A549 treated with CpdA at 1 μM for 4 hours (cell line): ENCODE results near the gene TAAR9. TPM values are rescaled to one million over a fixed set of nuclear protein-coding genes. Genes with fewer than 3 reads are reported as not detected.

ENCODE experiments used
- total RNA-seq: library from RNA; stranded (reverse); fragments of 200-300 nt; extraction: Qiagen RNA extraction; gene quantifications from 5 replicates; pipeline ENCODE4 v1.2.3, GENCODE V29; 2022; ENCODE audit warnings: low read depth

The TAAR9 gene, protein sequence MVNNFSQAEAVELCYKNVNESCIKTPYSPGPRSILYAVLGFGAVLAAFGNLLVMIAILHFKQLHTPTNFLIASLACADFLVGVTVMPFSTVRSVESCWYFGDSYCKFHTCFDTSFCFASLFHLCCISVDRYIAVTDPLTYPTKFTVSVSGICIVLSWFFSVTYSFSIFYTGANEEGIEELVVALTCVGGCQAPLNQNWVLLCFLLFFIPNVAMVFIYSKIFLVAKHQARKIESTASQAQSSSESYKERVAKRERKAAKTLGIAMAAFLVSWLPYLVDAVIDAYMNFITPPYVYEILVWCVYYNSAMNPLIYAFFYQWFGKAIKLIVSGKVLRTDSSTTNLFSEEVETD
- total RNA-seq, result not detected in 5 replicates

DNA sequence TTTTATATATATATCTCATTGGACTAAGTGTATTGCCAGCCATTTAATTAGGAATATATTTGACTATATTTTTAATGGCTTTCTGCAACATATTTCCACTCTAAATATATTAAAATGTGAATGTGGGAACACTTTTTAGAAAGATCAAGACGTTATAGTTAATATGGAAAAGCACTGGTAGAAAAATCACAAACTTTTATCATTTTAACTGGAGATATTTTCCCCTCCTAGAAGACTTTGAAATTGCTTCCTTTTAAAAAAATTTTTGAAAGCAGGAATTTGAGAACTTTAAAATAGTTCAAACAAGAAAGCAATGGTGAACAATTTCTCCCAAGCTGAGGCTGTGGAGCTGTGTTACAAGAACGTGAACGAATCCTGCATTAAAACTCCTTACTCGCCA is at the start of gene TAAR9:
Gene TAAR9, plus strand, starts transcription at position 301 of the 400 bp plus-strand sequence. Its CDS starts 13 bp downstream, at position 314.

DNA sequence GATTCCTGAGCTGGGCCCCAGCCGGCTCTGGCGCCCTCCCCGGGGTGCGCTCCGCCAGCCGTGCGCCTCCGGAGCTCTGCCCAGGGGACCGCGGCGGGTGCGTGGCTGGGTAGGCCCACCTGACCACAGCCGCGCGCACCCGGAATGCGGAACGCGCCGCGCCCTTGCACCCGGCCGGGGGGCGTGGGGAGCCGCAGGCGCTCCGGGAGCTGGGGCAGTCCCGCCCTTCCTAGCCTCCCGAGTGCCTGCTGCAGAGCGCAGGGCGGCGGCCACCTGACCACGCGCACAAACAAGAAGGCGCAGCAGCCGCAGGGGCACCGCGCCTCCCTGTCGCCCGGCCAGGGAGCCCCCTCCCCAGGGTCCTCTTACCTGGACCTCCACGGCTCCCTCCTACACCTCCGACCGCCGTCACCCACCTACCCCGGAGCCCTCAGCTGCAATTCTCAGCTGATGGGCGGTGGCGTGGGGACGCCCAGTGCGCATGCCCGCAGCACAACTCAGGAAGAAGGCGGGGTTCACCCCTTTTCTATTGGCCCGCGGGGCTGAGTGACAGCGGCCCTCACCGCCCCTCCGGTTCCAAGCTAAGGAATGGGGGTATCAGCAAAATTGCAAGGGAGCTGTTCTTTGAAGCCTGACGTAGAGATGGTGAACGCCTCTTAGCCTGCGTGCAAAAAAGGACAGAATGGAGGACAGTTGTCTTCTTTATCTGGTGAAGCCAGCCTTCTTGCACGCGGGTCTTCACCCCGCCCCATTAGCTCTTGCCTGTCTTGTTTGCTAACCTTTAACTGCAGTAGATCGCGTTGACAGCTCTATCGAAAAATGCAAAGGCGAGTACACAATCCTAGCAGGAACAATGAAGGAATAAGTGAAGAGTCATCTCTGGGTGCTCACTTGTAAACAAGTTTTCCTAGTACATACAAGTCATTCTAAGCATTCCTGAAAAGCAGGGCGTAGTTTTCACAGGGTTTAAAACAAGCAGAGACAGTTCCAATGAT is 25.1 kb upstream of the TAAR9 start, which contains the start of gene STX7:
Gene STX7, minus strand, starts transcription at position 479 of the 995 bp plus-strand sequence. CDS start 9,586 bp downstream, outside the sequence.

DNA sequence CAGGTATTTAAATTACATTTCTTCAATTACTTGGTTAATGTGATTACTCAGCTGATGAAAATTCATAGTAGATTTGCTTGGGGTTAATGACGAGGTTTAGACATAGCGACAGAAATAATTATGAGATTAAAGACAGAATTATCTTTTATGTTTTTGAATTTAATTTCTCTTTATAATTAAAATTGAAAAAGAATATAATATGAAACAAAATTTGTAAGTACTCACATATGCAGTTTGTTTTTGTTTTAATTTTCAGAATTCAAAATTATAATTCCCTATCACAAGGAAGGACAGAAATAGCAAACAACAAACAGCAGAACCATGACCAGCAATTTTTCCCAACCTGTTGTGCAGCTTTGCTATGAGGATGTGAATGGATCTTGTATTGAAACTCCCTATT is 14.3 kb downstream of the TAAR9 start, which contains the start of gene TAAR8:
Gene TAAR8, plus strand, starts transcription at position 301 of the 400 bp plus-strand sequence. Its CDS starts 21 bp downstream, at position 322.

DNA sequence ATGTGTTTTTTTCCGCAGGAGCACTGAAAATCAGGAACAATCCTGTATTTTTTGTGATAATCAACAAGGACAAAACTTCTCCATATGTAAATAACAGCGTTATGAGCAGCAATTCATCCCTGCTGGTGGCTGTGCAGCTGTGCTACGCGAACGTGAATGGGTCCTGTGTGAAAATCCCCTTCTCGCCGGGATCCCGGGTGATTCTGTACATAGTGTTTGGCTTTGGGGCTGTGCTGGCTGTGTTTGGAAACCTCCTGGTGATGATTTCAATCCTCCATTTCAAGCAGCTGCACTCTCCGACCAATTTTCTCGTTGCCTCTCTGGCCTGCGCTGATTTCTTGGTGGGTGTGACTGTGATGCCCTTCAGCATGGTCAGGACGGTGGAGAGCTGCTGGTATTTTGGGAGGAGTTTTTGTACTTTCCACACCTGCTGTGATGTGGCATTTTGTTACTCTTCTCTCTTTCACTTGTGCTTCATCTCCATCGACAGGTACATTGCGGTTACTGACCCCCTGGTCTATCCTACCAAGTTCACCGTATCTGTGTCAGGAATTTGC is 32.2 kb downstream of the TAAR9 start, which contains the start of gene TAAR6:
Gene TAAR6, plus strand, starts transcription at position 102 of the 557 bp plus-strand sequence. Its CDS starts 0 bp downstream, at position 102.

Other genes starting within 250 kb of the TAAR9 start
- 1.5 to 2.9 TPM (median 1.6 TPM) in 5 replicates for gene MOXD1, start 136.8 kb upstream of the TAAR9 start, total RNA-seq
- 17.5 to 29.2 TPM (median 22.4 TPM) in 5 replicates for gene STX7, start 25.2 kb upstream of the TAAR9 start, total RNA-seq
- gene TAAR8, start 14.4 kb downstream of the TAAR9 start, total RNA-seq, result not detected in 5 replicates
- gene TAAR6, start 32.0 kb downstream of the TAAR9 start, total RNA-seq, result not detected in 5 replicates
- not detected in 5 replicates for gene TAAR5, start 51.5 kb downstream of the TAAR9 start, total RNA-seq
- gene TAAR2, start 86.0 kb downstream of the TAAR9 start, total RNA-seq, result not detected in 5 replicates
- not detected in 5 replicates for gene TAAR1, start 120.9 kb downstream of the TAAR9 start, total RNA-seq
- 0.03 to 0.13 TPM (median 0.11 TPM) in 4 of 5 replicates, not detected in the other for gene VNN1, start 175.8 kb downstream of the TAAR9 start, total RNA-seq
- not detected in 5 replicates for gene VNN2, start 219.6 kb downstream of the TAAR9 start, total RNA-seq